AG04449 (cell line): Measurements from ENCODE around the gene PRRC2B.

Experiments
- CTCF ChIA-PET: fragments of 350-600 bp; formaldehyde crosslinking; extraction: SDS; loops from one replicate; lab custom pipeline; 2021; ENCODE audit warnings: antibody characterized with exemption; lab: Yijun Ruan, JAX
- POLR2A ChIA-PET: fragments of 400-600, 350-600 bp; formaldehyde crosslinking; extraction: SDS; loops from one replicate; lab custom pipeline; 2020; ENCODE audit warnings: antibody characterized with exemption, inconsistent platforms; lab: Yijun Ruan, JAX
- DNase-seq: peaks from one replicate; pipeline ENCODE4 v3.0.0-alpha.2; 2010; ENCODE audit warnings: low read depth, low spot score
- H3K4me3 ChIP-seq: 2 replicates; pipeline ENCODE4 v1.5.1; 2011; ENCODE audit warnings: low read depth, mild to moderate bottlenecking, control low read depth, low read length
- TF ChIP-seq, protein P1 (sequence below): IDR thresholded peaks from one replicate; pipeline ENCODE4 v1.5.1; 2011; ENCODE audit warnings: mild to moderate bottlenecking, moderate library complexity, low read length, control low read depth, inconsistent platforms; ENCODE audit not compliant: insufficient read depth; ENCODE audit errors: missing control alignments

The PRRC2B gene

GRCh38 chr9:131464354-131465000, 70.6 kb downstream of the PRRC2B start:
- ChIA-PET CTCF (interaction anchor here (0.8 to 3.1 kb wide), 7 partner anchors 9 to 128 kb away, joined by 3 to 15 read pairs (median 4); no protein-coding TSS in a partner anchor), POLR2A (no interaction called here)
- TF ChIP-seq, protein P1, sequence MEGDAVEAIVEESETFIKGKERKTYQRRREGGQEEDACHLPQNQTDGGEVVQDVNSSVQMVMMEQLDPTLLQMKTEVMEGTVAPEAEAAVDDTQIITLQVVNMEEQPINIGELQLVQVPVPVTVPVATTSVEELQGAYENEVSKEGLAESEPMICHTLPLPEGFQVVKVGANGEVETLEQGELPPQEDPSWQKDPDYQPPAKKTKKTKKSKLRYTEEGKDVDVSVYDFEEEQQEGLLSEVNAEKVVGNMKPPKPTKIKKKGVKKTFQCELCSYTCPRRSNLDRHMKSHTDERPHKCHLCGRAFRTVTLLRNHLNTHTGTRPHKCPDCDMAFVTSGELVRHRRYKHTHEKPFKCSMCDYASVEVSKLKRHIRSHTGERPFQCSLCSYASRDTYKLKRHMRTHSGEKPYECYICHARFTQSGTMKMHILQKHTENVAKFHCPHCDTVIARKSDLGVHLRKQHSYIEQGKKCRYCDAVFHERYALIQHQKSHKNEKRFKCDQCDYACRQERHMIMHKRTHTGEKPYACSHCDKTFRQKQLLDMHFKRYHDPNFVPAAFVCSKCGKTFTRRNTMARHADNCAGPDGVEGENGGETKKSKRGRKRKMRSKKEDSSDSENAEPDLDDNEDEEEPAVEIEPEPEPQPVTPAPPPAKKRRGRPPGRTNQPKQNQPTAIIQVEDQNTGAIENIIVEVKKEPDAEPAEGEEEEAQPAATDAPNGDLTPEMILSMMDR: no peak
- H3K4me3 ChIP-seq: no peak overlapping the region
- DNase-seq: no peak

- TF ChIP-seq, protein P1: no peak
- DNase-seq: no peak
- H3K4me3 ChIP-seq: no peak overlapping the region
- POLR2A ChIA-PET: no interaction called here
- CTCF ChIA-PET: interaction anchor here (1.1 to 3.1 kb wide), 5 partner anchors 9 to 115 kb away, joined by 4 to 15 read pairs (median 6); no protein-coding TSS in a partner anchor
Measured at GRCh38 chr9:131465401-131465800, 71.5 kb downstream of the PRRC2B start.

DNA sequence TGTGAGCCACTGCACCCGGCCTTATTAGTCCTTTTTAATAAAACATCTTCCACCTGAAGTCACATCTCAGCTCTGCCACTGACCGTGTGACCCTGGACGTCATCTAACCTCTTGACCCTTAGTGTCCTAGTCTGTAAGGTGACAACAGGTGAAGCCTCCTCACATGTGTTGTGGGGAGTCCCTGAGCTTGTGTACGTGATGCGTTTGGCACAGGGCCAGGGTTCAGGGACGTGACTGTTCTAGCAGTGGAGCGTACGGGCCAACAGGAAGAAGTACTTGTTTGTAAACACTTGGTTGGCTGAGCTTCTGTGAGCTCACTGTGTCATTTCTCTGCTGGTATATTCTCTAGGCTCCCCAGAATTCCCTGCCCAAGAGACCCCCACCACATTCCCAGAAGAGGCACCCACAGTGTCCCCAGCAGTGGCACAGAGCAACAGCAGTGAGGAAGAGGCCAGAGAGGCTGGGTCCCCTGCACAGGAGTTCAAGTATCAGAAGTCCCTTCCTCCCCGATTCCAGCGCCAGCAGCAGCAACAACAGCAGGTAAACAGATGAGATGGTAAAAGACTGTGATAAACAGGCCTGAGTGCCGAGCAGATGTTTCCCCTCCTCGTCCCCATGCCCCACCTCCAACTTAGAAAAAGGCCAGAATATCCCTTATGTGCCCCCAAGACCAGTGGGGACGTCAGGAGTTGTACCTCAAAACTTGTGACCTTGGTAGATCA, 73.5 kb downstream of the PRRC2B start:
- ChIA-PET CTCF (interaction anchor here (0.6 to 1.9 kb wide), 3 partner anchors 13 to 118 kb away, joined by 3 to 10 read pairs (median 8); no protein-coding TSS in a partner anchor), POLR2A (no interaction called here)
- TF ChIP-seq, protein P1: no peak
- no peak for DNase-seq
- H3K4me3 ChIP-seq: no peak overlapping the region

- ChIA-PET CTCF (interaction anchor here (0.6 to 2.9 kb wide), 4 partner anchors 10 to 118 kb away, joined by 3 to 13 read pairs (median 9); no protein-coding TSS in a partner anchor), POLR2A (no interaction called here)
- TF ChIP-seq, protein P1: no peak
- H3K4me3 ChIP-seq: no peak overlapping the region
- DNase-seq: no peak
Measured at GRCh38 chr9:131468031-131468430, 74.1 kb downstream of the PRRC2B start.

DNA sequence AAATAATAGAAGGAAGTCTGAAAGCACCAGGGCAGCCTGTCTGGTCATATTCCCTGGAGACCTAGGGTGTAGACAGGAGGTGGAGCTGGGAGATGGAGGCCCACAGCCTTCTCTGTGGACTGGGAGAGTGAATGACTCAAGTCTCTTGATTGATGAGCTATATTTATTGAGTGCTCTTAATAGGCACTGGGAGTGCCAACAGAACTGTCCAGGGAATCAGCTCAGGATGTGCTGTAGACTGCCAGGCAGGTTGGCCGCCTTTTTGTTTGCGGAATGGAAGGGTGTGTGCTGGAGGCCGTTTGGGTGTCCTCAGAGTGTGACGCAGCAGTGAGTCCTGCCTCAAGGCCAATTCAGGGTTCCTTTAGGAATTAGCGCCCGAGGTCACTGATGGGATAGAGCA, 75.5 kb downstream of the PRRC2B start:
- POLR2A ChIA-PET: no interaction called here
- CTCF ChIA-PET: interaction anchor here (2.3 to 4.3 kb wide), 3 partner anchors 8 to 119 kb away, joined by 9 to 25 read pairs (median 13); no protein-coding TSS in a partner anchor
- H3K4me3 ChIP-seq: no peak overlapping the region
- TF ChIP-seq, protein P1: no peak
- no peak for DNase-seq

DNA sequence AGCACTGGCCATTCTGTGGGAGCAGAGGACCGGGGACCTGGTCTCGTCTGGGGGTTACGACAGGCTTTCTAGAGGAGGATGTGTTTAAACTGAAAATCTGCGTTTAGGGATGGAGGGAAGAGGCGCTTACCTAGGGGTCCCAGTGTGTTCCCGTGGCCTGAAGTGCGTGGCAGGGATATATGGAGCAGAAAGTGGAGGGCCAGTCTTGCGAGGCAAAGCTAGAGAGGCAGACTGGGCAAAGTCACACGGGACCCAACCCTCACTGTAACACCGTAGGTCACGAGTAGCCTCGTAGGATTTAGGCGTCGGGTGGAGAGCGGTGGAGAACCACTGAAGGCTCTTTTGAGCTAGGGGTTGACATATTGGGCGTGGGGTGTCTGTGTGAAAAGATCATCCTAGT, 76.1 kb downstream of the PRRC2B start:
- POLR2A ChIA-PET: no interaction called here
- H3K4me3 ChIP-seq: no peak overlapping the region
- CTCF ChIA-PET: interaction anchor here (2.3 to 4.3 kb wide), 3 partner anchors 8 to 120 kb away, joined by 9 to 25 read pairs (median 13); no protein-coding TSS in a partner anchor
- no peak for DNase-seq
- TF ChIP-seq, protein P1: no peak
